WTC11 (cell line): Measurements from ENCODE around the gene CLECL1.

Experiments used
- FOXJ3 ChIP-seq: sonication (generic); formaldehyde crosslinking; IDR thresholded peaks from 2 replicates; pipeline ENCODE4 v1.9.0; 2021; ENCODE audit warnings: missing genetic modification reagents, mild to moderate bottlenecking, borderline replicate concordance
- FOXK1 ChIP-seq: sonication (generic); formaldehyde crosslinking; IDR thresholded peaks from 2 replicates; pipeline ENCODE4 v1.8.0; 2022; ENCODE audit warnings: mild to moderate bottlenecking, moderate library complexity, missing genetic modification reagents
- NR1H2 ChIP-seq: sonication (generic); formaldehyde crosslinking; IDR thresholded peaks from 2 replicates; pipeline ENCODE4 v1.9.0; 2021; ENCODE audit warnings: mild to moderate bottlenecking, moderate library complexity, missing genetic modification reagents
- RELA ChIP-seq: sonication (generic); formaldehyde crosslinking; IDR thresholded peaks from 2 replicates; pipeline ENCODE4 v1.8.1; 2022; ENCODE audit warnings: missing genetic modification reagents, mild to moderate bottlenecking, borderline replicate concordance
- TCF7 ChIP-seq: sonication (generic); formaldehyde crosslinking; IDR thresholded peaks from 2 replicates; pipeline ENCODE4 v1.8.0; 2022; ENCODE audit warnings: mild to moderate bottlenecking, low read depth, missing genetic modification reagents, moderate library complexity
- TEAD1 ChIP-seq: sonication (generic); formaldehyde crosslinking; IDR thresholded peaks from 2 replicates; pipeline ENCODE4 v1.8.0; 2022; ENCODE audit warnings: mild to moderate bottlenecking, missing genetic modification reagents
- ZNF416 ChIP-seq: fragments of 250-450 bp; sonication (Bioruptor Pico); IDR thresholded peaks from 2 replicates; pipeline ENCODE4 v1.9.0; 2021; ENCODE audit warnings: mild to moderate bottlenecking, inconsistent platforms
- TF ChIP-seq, protein P1 (sequence below): sonication (generic); formaldehyde crosslinking; IDR thresholded peaks from 2 replicates; pipeline ENCODE4 v1.8.1; 2022; ENCODE audit warnings: mild to moderate bottlenecking, missing genetic modification reagents, moderate library complexity, borderline replicate concordance
- TF ChIP-seq, protein P2 (sequence below): fragments of 200-600 bp; IDR thresholded peaks from 2 replicates; pipeline ENCODE4 v1.8.0; 2022; ENCODE audit warnings: antibody characterized with exemption

DNA sequence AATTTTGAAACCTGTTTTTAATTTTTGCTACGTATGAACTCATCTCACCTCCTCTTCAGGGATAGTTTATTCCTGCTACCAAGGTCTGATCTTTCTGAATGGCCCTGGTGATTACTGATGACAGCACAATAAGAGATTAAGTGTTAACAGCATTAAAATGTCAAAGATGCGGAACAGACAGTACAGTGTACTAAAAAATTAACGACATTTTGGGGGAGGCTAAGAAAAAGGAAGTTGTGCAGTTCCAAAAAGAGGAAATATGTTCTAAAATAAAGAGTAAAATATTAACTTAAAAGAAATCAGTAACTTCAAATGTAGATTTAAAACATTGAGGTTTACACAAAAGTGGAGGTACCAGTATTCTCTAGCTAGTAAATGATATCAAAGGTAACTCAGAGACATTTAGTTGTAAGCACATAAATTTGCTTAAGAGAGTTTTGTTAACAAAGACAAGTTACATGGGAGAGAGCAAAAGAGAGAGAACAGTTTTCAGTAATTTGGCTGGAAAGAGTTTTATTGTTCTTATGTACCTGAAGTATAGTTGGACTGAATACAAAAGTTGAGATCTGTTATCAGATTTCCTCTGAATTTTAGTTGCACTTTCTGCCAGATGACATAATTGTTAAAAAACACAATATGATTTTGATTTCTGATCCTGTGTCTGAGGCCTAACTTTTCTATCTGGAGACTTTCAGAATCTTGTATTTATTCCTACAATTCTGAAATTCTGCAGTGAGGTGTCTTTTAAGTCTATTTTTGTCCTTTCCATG is 4.2 kb upstream of the CLECL1 start:
- TF ChIP-seq, protein P1, sequence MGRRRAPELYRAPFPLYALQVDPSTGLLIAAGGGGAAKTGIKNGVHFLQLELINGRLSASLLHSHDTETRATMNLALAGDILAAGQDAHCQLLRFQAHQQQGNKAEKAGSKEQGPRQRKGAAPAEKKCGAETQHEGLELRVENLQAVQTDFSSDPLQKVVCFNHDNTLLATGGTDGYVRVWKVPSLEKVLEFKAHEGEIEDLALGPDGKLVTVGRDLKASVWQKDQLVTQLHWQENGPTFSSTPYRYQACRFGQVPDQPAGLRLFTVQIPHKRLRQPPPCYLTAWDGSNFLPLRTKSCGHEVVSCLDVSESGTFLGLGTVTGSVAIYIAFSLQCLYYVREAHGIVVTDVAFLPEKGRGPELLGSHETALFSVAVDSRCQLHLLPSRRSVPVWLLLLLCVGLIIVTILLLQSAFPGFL = no peak
- no peak for TF ChIP-seq ZNF416 (CRISPR knock-in tag)
- no peak for TF ChIP-seq NR1H2
- no peak for TF ChIP-seq FOXK1 (CRISPR knock-in tag)
- TF ChIP-seq, protein P2, sequence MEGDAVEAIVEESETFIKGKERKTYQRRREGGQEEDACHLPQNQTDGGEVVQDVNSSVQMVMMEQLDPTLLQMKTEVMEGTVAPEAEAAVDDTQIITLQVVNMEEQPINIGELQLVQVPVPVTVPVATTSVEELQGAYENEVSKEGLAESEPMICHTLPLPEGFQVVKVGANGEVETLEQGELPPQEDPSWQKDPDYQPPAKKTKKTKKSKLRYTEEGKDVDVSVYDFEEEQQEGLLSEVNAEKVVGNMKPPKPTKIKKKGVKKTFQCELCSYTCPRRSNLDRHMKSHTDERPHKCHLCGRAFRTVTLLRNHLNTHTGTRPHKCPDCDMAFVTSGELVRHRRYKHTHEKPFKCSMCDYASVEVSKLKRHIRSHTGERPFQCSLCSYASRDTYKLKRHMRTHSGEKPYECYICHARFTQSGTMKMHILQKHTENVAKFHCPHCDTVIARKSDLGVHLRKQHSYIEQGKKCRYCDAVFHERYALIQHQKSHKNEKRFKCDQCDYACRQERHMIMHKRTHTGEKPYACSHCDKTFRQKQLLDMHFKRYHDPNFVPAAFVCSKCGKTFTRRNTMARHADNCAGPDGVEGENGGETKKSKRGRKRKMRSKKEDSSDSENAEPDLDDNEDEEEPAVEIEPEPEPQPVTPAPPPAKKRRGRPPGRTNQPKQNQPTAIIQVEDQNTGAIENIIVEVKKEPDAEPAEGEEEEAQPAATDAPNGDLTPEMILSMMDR = no peak
- no peak for TF ChIP-seq RELA
- no peak for TF ChIP-seq FOXJ3 (CRISPR knock-in tag)
- no peak for TF ChIP-seq TEAD1
- TF ChIP-seq TCF7 (CRISPR knock-in tag) = no peak
